ENCODE data around the gene TRPV6. TPM values are rescaled to one million over a fixed set of nuclear protein-coding genes. Genes with fewer than 3 reads are reported as not detected.

Gene TRPV6
- total and polyA plus RNA-seq, 2 experiments from 2014 or later: not detected

DNA sequence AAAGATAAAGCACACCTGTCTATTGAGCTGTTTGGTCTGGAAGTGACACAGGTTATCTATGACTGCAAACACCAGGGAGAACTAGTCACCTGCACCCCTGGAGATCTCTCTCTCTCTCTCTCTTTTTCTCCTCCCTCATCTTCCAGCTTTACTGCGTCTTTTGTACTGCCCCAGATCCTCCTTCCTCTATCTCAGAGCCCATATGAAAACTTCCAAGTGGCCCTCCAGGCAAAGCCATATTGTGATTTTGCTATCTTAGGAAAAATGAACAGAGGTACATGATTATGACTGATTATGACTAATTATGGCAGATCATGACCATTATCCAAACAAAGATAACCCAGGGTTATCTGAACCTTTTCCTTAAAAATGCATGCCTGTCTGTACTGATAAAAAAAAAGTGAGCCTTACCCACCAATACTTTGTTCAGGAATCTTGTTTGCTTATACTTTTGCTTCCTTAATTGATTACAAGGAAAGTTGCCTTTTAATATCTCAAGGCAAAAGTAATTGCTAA, 43.2 kb downstream of the TRPV6 start:
- H3K79me2 ChIP-seq (ENCODE audit: insufficient read depth): no peaks in the 10 kb centered on the region
- 42 to 69% methylated on average over 1 of the region's 1 CpG for WGBS, 2 experiments (ENCODE audit: low coverage in 1 of 2, low lambda C conversion rate in 2 of 2, missing lambda C conversion rate in 2 of 2)
- no peaks in the 10 kb centered on the region for H3K27me3 ChIP-seq (replicated peaks; ENCODE audit: insufficient read depth)
- no peaks in the 10 kb centered on the region for H4K20me1 ChIP-seq (ENCODE audit: insufficient read depth)
- TF ChIP-seq EZH2phosphoT487 (IDR thresholded peaks at IDR 0.05; ENCODE audit: insufficient read depth, low read depth) (no peak), EZH2 (IDR thresholded peaks at IDR 0.05; ENCODE audit: insufficient read depth, poor library complexity, severe bottlenecking) (no peak)
- H3K9ac ChIP-seq: no peak overlapping the region
- in situ Hi-C loops (cut with MboI): no loop called here
- no peaks in the 10 kb centered on the region for H3F3A ChIP-seq (ENCODE audit: insufficient read depth)
- H3K36me3 ChIP-seq (ENCODE audit: low read depth): no peaks in the 10 kb centered on the region
- no peaks in the 10 kb centered on the region for H3K9me3 ChIP-seq (ENCODE audit: low read depth)
- H3K27ac ChIP-seq: no peak overlapping the region
- no peak overlapping the region for H3K4me3 ChIP-seq
- no peak overlapping the region for H3K4me2 ChIP-seq (ENCODE audit: unreplicated experiment)
- no peak overlapping the region for H2AFZ ChIP-seq
- H3K9me2 ChIP-seq (ENCODE audit: insufficient read depth): no peaks in the 10 kb centered on the region
- DNase-seq: no peak
- no peaks in the 10 kb centered on the region for H3K4me1 ChIP-seq (ENCODE audit: insufficient read depth)

DNA sequence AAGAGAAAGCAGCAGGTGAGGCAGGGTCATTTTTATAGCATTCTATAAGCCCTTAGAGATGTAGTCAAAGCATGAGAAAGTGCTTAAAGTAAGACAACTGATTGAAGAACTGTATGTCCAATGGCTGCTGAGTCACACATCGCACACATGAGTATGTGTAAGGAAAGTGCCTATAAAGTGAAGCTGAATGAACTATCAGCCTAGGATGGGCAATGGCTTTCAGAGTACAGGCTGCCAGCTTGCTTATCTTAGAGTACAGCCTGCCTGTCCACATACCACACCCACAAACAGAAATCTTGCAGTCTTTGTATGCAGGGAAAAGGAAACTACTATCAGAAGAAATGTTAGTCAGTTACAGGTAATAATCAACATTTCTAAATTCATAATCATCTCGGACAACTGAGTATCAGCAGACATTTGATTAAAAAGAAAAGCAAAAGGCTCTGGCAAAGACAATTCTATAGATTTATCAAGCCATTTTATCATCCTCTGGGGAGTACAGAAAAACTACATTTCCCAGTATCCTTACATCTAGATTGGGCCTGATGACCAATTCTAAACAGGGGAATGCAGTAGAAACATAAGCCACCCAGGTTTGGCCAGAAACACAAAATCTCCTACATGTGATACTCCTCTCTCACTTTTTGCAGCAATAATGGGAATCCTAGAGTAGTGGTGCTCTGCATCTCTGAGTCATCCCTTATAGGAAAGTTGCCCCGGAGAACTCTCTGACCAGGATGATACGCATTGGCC, 46.9 kb downstream of the TRPV6 start:
- H2AFZ ChIP-seq: no peak overlapping the region
- H3K36me3 ChIP-seq (ENCODE audit: low read depth): no peaks in the 10 kb centered on the region
- no peak overlapping the region for H3K27ac ChIP-seq
- TF ChIP-seq EZH2 (IDR thresholded peaks at IDR 0.05; ENCODE audit: insufficient read depth, poor library complexity, severe bottlenecking) (no peak), EZH2phosphoT487 (IDR thresholded peaks at IDR 0.05; ENCODE audit: insufficient read depth, low read depth) (no peak)
- no peak overlapping the region for H3K4me2 ChIP-seq (ENCODE audit: unreplicated experiment)
- no peaks in the 10 kb centered on the region for H3K79me2 ChIP-seq (ENCODE audit: insufficient read depth)
- H4K20me1 ChIP-seq (ENCODE audit: insufficient read depth): no peaks in the 10 kb centered on the region
- H3K4me3 ChIP-seq: no peak overlapping the region
- in situ Hi-C loops (cut with MboI): no loop called here
- 72 to 75% methylated on average over 4 of the region's 4 CpGs for WGBS, 2 experiments (ENCODE audit: low coverage in 1 of 2, low lambda C conversion rate in 2 of 2, missing lambda C conversion rate in 2 of 2)
- H3K9me3 ChIP-seq (ENCODE audit: low read depth): no peaks in the 10 kb centered on the region
- no peaks in the 10 kb centered on the region for H3K9me2 ChIP-seq (ENCODE audit: insufficient read depth)
- H3K27me3 ChIP-seq (replicated peaks; ENCODE audit: insufficient read depth): no peaks in the 10 kb centered on the region
- no peaks in the 10 kb centered on the region for H3K4me1 ChIP-seq (ENCODE audit: insufficient read depth)
- H3F3A ChIP-seq (ENCODE audit: insufficient read depth): no peaks in the 10 kb centered on the region
- no peak overlapping the region for H3K9ac ChIP-seq
- no peak for DNase-seq

DNA sequence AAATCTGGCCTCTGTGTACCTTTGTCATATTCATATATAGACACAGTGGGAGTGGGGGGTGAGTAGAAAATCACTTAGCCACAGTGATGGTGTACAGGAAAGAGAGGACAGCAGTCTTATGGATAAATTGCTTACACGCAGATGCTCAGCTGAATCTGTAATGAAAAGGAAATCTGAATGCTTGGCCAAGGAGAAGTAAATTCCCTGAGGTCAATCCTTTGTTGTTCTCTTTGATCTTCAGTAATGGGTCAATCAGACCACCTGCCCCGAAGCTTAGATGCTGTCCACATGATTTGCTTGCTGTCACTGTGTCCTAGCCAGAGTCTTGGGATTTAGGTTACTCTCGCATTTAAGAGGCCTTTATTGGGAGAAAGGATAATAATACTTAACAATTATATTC, 49.1 kb downstream of the TRPV6 start:
- no peaks in the 10 kb centered on the region for H3K9me2 ChIP-seq (ENCODE audit: insufficient read depth)
- H3K27ac ChIP-seq: no peak overlapping the region
- H3K4me3 ChIP-seq: no peak overlapping the region
- H3K36me3 ChIP-seq (ENCODE audit: low read depth): no peaks in the 10 kb centered on the region
- peaks cover 4% of the 10 kb centered on the region; the same call in 1 of the 2 replicates for H3K27me3 ChIP-seq (replicated peaks; ENCODE audit: insufficient read depth)
- no peak overlapping the region for H2AFZ ChIP-seq
- no peaks in the 10 kb centered on the region for H3F3A ChIP-seq (ENCODE audit: insufficient read depth)
- H4K20me1 ChIP-seq (ENCODE audit: insufficient read depth): no peaks in the 10 kb centered on the region
- WGBS, 2 experiments (ENCODE audit: low coverage in 1 of 2, low lambda C conversion rate in 2 of 2, missing lambda C conversion rate in 2 of 2): 13 to 29% methylated on average over 3 of the region's 3 CpGs
- no peak overlapping the region for H3K9ac ChIP-seq
- DNase-seq: no peak
- H3K9me3 ChIP-seq (ENCODE audit: low read depth): no peaks in the 10 kb centered on the region
- no peaks in the 10 kb centered on the region for H3K4me1 ChIP-seq (ENCODE audit: insufficient read depth)
- no peaks in the 10 kb centered on the region for H3K79me2 ChIP-seq (ENCODE audit: insufficient read depth)
- no peak overlapping the region for H3K4me2 ChIP-seq (ENCODE audit: unreplicated experiment)
- in situ Hi-C loops (cut with MboI): no loop called here
- no peak for TF ChIP-seq EZH2phosphoT487 (IDR thresholded peaks at IDR 0.05; ENCODE audit: insufficient read depth, low read depth)
- TF ChIP-seq EZH2 (IDR thresholded peaks at IDR 0.05; ENCODE audit: insufficient read depth, poor library complexity, severe bottlenecking): no peak

DNA sequence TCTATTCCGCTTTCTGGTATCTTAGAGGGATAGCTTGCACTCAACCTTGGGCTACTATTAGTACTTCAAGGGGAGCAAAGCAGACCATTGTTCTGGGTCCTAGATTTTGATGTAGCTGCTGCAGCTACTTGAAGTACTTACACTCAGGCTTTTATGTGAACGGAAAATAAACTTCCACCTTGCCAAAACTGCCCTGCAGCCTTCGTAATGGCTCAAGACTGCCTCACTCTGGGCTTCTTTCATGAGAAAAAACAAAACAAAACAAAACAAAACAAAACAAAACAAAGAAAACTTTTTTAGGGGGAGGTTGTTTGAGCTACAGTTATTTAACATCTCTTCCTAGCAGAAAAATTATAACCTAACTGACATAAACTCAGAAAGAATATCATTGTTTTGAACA, 50.1 kb downstream of the TRPV6 start:
- Histone ChIP-seq H3K27ac (no peak overlapping the region), H3K9me2 (ENCODE audit: insufficient read depth) (no peaks in the 10 kb centered on the region), H3K9ac (no peak overlapping the region), H3K4me2 (ENCODE audit: unreplicated experiment) (no peak overlapping the region), H3K27me3 (replicated peaks; ENCODE audit: insufficient read depth) (peaks cover 4% of the 10 kb centered on the region; the same call in 1 of the 2 replicates), H3K4me1 (ENCODE audit: insufficient read depth) (no peaks in the 10 kb centered on the region), H3K79me2 (ENCODE audit: insufficient read depth) (no peaks in the 10 kb centered on the region), H3K36me3 (ENCODE audit: low read depth) (no peaks in the 10 kb centered on the region), H3K4me3 (no peak overlapping the region), H3F3A (ENCODE audit: insufficient read depth) (no peaks in the 10 kb centered on the region), H3K9me3 (ENCODE audit: low read depth) (no peaks in the 10 kb centered on the region), H2AFZ (no peak overlapping the region), H4K20me1 (ENCODE audit: insufficient read depth) (no peaks in the 10 kb centered on the region)
- WGBS, 2 experiments (ENCODE audit: low coverage in 1 of 2, low lambda C conversion rate in 2 of 2, missing lambda C conversion rate in 2 of 2): 28 to 31% methylated on average over 3 of the region's 3 CpGs
- no peak for DNase-seq
- in situ Hi-C loops (cut with MboI): no loop called here
- TF ChIP-seq EZH2phosphoT487 (IDR thresholded peaks at IDR 0.05; ENCODE audit: insufficient read depth, low read depth): no peak
- TF ChIP-seq EZH2 (IDR thresholded peaks at IDR 0.05; ENCODE audit: insufficient read depth, poor library complexity, severe bottlenecking): no peak

All from GM23248 (cell line).